Measurements from ENCODE around the gene RPS3. TPM values are rescaled to one million over a fixed set of nuclear protein-coding genes. Genes with fewer than 3 reads are reported as not detected.
A peak's percentile ranks its signal among the peaks of the same experiment; 100 is the strongest.

Gene RPS3
- total RNA-seq, 1 donor from 2014 or later = 874 TPM

- ATAC-seq = peak; percentile 56
- DNase-seq = peak; percentile 84
- intact Hi-C loops (cut with micrococcal nuclease) = no loop called here
Observed at GRCh38 chr11:75429902-75430713, 30.8 kb downstream of the RPS3 start.

GRCh38 chr11:75430714-75431532 lies 31.6 kb downstream of the RPS3 start:
- no peak for ATAC-seq
- no peak for DNase-seq

GRCh38 chr11:75431533-75432525 lies 32.5 kb downstream of the RPS3 start:
- DNase-seq (no peak), ATAC-seq (no peak)
- intact Hi-C loops (cut with micrococcal nuclease) = no loop called here

More at GRCh38 chr11:75430714-75431532, 31.6 kb downstream of the RPS3 start:
- intact Hi-C loops (cut with micrococcal nuclease) = no loop called here

GRCh38 chr11:75432911-75433321 lies 33.6 kb downstream of the RPS3 start, which contains the start of gene KLHL35:
Gene KLHL35, minus strand, starts transcription at chr11:75433203. Its CDS starts 2,574 bp downstream, at chr11:75430629.
- intact Hi-C loops (cut with micrococcal nuclease) = no loop called here
- DNase-seq = no peak
- ATAC-seq = no peak

- no peak for DNase-seq
- intact Hi-C loops (cut with micrococcal nuclease) = no loop called here
- ATAC-seq = no peak
Observed at GRCh38 chr11:75433443-75433842, 34.1 kb downstream of the RPS3 start.

GRCh38 chr11:75434051-75434450 lies 34.7 kb downstream of the RPS3 start:
- intact Hi-C loops (cut with micrococcal nuclease) = no loop called here
- DNase-seq (no peak), ATAC-seq (no peak)

- DNase-seq = no peak
- intact Hi-C loops (cut with micrococcal nuclease) = no loop called here
- ATAC-seq = no peak
Observed at GRCh38 chr11:75434886-75435570, 35.7 kb downstream of the RPS3 start.

- no peak for DNase-seq
- intact Hi-C loops (cut with micrococcal nuclease) = no loop called here
- no peak for ATAC-seq
Observed at GRCh38 chr11:75435571-75435925, 36.2 kb downstream of the RPS3 start.

GRCh38 chr11:75436806-75437205 lies 37.5 kb downstream of the RPS3 start:
- intact Hi-C loops (cut with micrococcal nuclease) = no loop called here
- DNase-seq (no peak), ATAC-seq (no peak)

GRCh38 chr11:75437966-75438659 lies 38.8 kb downstream of the RPS3 start:
- no peak for DNase-seq
- no peak for ATAC-seq
- intact Hi-C loops (cut with micrococcal nuclease) = no loop called here

- intact Hi-C loops (cut with micrococcal nuclease) = no loop called here
- DNase-seq = no peak
Observed at GRCh38 chr11:75439026-75439425, 39.7 kb downstream of the RPS3 start.

GRCh38 chr11:75439495-75440120 lies 40.3 kb downstream of the RPS3 start:
- ATAC-seq (no peak), DNase-seq (no peak)
- intact Hi-C loops (cut with micrococcal nuclease) = no loop called here

More at GRCh38 chr11:75439026-75439425, 39.7 kb downstream of the RPS3 start:
- ATAC-seq = no peak

GRCh38 chr11:75440960-75441803 lies 41.9 kb downstream of the RPS3 start:
- ATAC-seq (no peak), DNase-seq (no peak)
- intact Hi-C loops (cut with micrococcal nuclease) = no loop called here

GRCh38 chr11:75441804-75442132 lies 42.5 kb downstream of the RPS3 start:
- intact Hi-C loops (cut with micrococcal nuclease) = loop anchor here (2.0 kb wide), 1 partner anchor 91 kb away; no protein-coding TSS in a partner anchor
- ATAC-seq (peak; percentile 81), DNase-seq (peak; percentile 54)

- no peak for ATAC-seq
- intact Hi-C loops (cut with micrococcal nuclease) = loop anchor here (2.0 kb wide), 1 partner anchor 90 kb away; no protein-coding TSS in a partner anchor
Observed at GRCh38 chr11:75442161-75442885, 43.0 kb downstream of the RPS3 start.

GRCh38 chr11:75443043-75443442 lies 43.7 kb downstream of the RPS3 start:
- DNase-seq (no peak), ATAC-seq (no peak)
- intact Hi-C loops (cut with micrococcal nuclease) = loop anchor here (2.0 kb wide), 1 partner anchor 90 kb away; no protein-coding TSS in a partner anchor

More at GRCh38 chr11:75442161-75442885, 43.0 kb downstream of the RPS3 start:
- no peak for DNase-seq
